ENCODE data around the gene SH2D3C.

SH2D3C gene

GRCh38 chr9:127723013-127723412 lies 55.5 kb downstream of the SH2D3C start:
- Histone ChIP-seq H3K4me2 (ENCODE audit: low read length) (no peak overlapping the region), H3K9ac (no peak overlapping the region), H2AFZ (no peak overlapping the region), H3K79me2 (no peaks in the 10 kb centered on the region), H3K4me3 (ENCODE audit: low read depth, low read length) (no peak overlapping the region), H3K27ac (no peak overlapping the region), H3K9me3 (ENCODE audit: control insufficient read depth, low read length) (no peaks in the 10 kb centered on the region), H3K27me3 (ENCODE audit: control insufficient read depth, insufficient read depth, low read length) (no peaks in the 10 kb centered on the region), H3K4me1 (no peaks in the 10 kb centered on the region), H3K36me3 (ENCODE audit: control insufficient read depth, insufficient read depth, low read length) (no peaks in the 10 kb centered on the region)
- TF ChIP-seq CTCF (IDR thresholded peaks at IDR 0.05) = no peak

- Histone ChIP-seq H3K4me1 (no peaks in the 10 kb centered on the region), H3K4me3 (ENCODE audit: low read depth, low read length) (no peak overlapping the region), H3K27me3 (ENCODE audit: control insufficient read depth, insufficient read depth, low read length) (no peaks in the 10 kb centered on the region), H3K27ac (no peak overlapping the region), H3K36me3 (ENCODE audit: control insufficient read depth, insufficient read depth, low read length) (no peaks in the 10 kb centered on the region), H3K79me2 (no peaks in the 10 kb centered on the region), H3K9ac (no peak overlapping the region), H2AFZ (no peak overlapping the region), H3K4me2 (ENCODE audit: low read length) (no peak overlapping the region), H3K9me3 (ENCODE audit: control insufficient read depth, low read length) (no peaks in the 10 kb centered on the region)
- no peak for TF ChIP-seq CTCF (IDR thresholded peaks at IDR 0.05)
Measured at GRCh38 chr9:127722055-127722745, 56.3 kb downstream of the SH2D3C start.

DNA sequence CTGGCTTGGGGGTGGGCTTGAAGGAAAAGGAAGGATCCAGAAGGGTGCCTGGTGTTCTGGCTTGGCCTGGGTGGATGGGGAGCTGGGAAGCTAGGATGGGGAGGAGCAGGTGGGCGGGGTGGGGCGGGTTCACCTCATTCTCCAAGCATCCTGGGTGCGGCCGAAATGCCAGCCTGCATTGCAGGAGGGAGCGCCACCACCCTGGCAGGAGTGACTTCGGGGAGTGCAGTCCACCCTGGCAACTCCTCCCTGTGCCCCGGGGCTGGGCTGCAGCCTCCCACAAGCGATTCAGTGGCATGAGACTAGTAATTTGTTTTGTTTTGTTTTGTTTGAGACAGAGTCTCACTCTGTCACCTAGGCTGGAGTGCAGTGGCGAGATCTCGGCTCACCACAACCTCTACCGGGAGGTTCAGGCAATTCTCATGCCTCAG lies 57.1 kb downstream of the SH2D3C start:
- H2AFZ ChIP-seq = no peak overlapping the region
- H3K9ac ChIP-seq = no peak overlapping the region
- no peak overlapping the region for H3K4me2 ChIP-seq (ENCODE audit: low read length)
- no peak overlapping the region for H3K27ac ChIP-seq
- TF ChIP-seq CTCF (IDR thresholded peaks at IDR 0.05) = no peak
- no peaks in the 10 kb centered on the region for H3K9me3 ChIP-seq (ENCODE audit: control insufficient read depth, low read length)
- H3K4me1 ChIP-seq = no peaks in the 10 kb centered on the region
- no peaks in the 10 kb centered on the region for H3K27me3 ChIP-seq (ENCODE audit: control insufficient read depth, insufficient read depth, low read length)
- H3K36me3 ChIP-seq (ENCODE audit: control insufficient read depth, insufficient read depth, low read length) = no peaks in the 10 kb centered on the region
- no peak overlapping the region for H3K4me3 ChIP-seq (ENCODE audit: low read depth, low read length)
- no peaks in the 10 kb centered on the region for H3K79me2 ChIP-seq

GRCh38 chr9:127720865-127721227 lies 57.6 kb downstream of the SH2D3C start:
- no peak overlapping the region for H2AFZ ChIP-seq
- no peak overlapping the region for H3K27ac ChIP-seq
- H3K9me3 ChIP-seq (ENCODE audit: control insufficient read depth, low read length) = no peaks in the 10 kb centered on the region
- H3K27me3 ChIP-seq (ENCODE audit: control insufficient read depth, insufficient read depth, low read length) = no peaks in the 10 kb centered on the region
- no peak overlapping the region for H3K9ac ChIP-seq
- no peaks in the 10 kb centered on the region for H3K79me2 ChIP-seq
- H3K4me1 ChIP-seq = no peaks in the 10 kb centered on the region
- no peak overlapping the region for H3K4me2 ChIP-seq (ENCODE audit: low read length)
- H3K36me3 ChIP-seq (ENCODE audit: control insufficient read depth, insufficient read depth, low read length) = no peaks in the 10 kb centered on the region
- no peak overlapping the region for H3K4me3 ChIP-seq (ENCODE audit: low read depth, low read length)
- TF ChIP-seq CTCF (IDR thresholded peaks at IDR 0.05) = no peak
